Activated T-cell treated with anti-CD3 and anti-CD28 coated beads for 48 hours (primary cell): ENCODE measurements around the gene ZBTB7B.

Source experiments
- DNase-seq: peaks from one replicate; pipeline ENCODE4 v3.0.0-alpha.2; 2020; ENCODE audit warnings: low read depth

ZBTB7B gene

DNA sequence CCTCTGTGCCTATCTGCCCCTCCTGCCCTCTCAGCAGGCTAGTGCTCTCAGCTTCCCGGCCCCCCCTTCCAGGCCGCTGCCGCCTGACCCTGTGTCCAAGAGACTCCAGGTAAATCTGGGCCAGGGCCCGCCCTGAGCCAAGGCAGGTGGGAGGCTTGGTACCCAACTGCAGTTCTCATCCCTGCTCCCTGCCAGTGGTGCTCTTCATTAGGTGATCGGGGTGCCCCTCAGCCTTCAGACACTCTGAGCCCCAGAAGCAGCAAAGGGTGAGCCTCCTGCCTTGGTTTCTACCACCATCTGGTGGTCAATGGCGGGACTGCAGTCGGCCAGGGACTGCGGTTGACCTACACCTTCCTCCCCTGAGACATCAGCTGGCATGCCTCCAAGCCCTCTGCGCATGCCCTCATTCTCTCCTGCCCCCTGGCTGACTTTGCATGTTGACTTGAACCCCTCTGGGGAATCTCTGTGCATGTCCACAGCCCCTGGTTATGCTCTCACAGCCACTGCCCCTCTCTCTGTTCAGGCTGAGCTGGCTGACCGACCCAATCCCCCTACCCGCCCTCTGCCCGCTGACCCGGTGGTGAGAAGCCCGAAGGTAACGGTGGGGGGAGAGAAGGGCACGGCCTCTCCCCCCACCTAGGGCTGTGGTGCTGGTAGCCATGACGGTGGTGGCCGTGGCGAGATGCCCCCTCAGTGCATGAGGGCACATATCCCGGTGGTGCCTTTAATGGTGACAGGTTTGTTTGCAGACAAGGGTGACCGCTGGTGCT lies 59.0 kb downstream of the ZBTB7B start:
- peak; percentile 91 for DNase-seq

DNA sequence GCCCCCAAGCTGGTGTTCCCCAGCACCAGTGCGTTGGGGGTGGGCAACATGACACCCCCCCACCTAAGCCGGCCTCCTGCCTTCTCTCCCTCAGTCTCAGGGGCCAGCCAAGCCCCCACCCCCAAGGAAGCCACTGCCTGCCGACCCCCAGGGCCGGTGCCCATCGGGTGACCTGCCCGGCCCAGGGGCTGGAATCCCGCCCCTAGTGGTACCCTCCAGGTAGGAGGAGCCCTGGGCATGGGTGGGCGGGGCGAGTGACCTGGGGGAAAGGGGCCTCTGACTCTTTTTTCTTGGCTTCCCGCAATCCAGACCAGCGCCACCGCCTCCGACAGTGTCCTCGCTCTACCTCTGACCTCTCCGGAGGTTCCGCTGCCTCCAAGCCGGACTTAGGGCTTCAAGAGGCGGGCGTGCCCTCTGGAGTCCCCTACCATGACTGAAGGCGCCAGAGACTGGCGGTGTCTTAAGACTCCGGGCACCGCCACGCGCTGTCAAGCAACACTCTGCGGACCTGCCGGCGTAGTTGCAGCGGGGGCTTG lies 59.6 kb downstream of the ZBTB7B start:
- DNase-seq, result no peak

DNA sequence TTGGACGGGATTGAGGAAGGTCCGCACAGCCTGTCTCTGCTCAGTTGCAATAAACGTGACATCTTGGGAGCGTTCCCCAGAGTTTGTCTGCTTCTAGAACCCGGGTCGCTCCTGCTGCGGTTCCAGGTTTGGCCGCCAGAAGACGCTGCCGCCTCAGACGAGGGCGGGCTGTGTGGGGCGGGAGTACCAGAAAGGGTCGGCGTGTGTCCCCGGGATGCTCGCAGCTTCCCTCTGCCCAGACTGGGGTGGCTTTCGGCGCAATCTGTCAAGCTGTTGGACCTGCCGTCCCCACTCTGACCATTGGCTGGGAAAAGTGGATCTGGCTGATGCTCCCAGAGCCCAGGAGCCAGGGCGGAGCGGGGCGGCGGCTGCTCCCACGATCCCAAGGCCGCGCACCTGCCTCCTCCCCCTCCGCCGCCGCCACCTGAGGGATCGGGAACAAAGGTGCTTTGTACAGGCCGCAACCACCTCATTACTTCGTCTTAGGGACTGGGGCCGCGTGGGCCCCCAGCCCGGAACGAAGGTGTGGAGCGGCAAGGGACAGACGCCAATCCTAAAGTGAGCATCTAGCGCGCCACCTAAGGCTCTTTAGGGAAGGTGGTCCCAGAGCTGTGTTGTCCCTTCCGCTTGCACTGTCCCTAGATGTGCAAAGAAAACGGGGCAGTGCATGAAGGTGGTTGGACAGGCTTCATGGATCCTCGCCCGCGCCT lies 60.3 kb downstream of the ZBTB7B start:
- peak; percentile 83 for DNase-seq

DNA sequence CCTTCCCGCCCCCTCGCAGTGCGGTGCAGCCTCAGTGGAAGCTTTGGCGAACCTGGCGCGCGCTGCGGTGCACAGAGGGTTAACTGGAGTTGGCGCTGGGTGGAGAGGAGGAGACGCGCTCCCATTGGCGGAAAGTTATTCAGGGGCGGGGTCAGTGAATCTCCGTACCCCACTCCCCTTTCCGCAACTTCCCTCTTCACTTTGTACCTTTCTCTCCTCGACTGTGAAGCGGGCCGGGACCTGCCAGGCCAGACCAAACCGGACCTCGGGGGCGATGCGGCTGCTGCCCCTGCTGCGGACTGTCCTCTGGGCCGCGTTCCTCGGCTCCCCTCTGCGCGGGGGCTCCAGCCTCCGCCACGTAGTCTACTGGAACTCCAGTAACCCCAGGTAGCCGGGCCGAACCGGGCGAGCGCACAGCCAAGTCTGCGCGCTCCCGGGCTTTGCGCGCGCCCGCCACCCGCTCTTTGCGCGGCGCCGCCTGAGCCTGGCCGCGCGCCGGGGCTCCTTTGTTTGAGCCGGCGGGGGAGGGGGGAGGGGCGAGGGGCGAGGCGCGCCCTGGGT lies 61.0 kb downstream of the ZBTB7B start, which contains the start of gene EFNA4:
TSS of gene EFNA4 (plus strand) at position 191 of the 561 bp plus-strand sequence. CDS start at position 275, 84 bp downstream.
- peak; percentile 78 for DNase-seq

DNA sequence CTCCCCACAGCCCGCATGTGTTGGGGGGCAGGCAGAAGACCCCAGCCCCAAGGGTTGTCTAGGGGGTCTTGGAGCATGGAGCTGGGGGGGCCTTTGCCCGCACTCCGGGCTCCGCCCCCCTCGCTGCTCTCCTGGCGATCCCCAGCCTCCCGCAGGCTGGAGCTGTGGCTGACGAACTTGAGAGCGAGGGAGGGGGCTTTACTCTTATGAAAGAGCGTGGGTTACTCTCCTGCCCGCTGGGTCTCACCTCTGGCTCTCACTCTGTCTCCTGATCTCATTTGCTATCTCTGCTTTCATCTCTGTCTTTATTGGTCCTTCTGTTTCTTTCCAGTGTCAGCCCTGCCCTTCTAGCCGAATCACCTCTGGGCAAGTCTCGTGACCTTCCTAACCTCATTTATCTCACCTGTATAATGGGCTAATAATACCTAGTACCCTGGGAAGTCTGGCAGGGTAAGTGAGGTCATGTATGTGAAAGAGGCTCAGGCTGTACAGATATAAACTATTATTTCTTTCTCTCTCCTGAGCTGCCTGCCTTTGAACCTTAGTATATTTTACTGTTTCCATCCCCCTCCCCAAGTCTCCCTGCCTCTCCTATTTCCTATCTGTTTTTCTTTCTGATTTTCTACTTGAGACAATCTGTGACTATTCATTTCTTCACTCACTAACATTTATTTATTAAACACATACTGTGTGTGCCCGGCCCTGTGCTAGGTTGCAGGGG lies 61.7 kb downstream of the ZBTB7B start:
- no peak for DNase-seq

DNA sequence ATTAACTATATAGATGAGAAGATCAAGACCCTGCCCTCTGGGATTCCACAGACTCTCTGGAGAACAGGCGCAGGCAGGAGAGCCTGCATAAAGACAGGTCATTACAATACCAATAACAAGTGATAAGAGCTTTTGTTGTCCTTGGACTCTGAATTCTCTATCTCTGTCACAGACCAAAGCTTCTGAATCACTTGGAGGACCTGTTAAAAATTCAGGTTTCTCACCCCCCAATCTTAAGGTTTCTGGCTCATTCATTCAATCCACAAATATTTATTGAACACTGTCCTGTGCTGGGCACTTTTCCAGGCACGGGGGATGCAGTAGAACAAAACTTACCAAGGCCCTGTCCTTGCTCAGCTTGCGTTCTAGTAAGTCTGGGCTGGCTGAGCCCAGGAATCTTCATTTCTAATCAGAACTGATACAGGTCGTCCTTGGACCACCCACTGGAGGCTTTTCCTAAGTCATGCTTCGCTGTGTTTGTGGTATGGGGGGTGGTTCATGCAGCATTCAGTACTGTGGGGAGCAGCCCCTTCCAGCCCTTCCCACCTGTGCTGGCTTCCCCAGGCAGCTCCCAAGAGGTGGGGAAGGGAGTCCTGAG lies 62.3 kb downstream of the ZBTB7B start:
- no peak for DNase-seq

DNA sequence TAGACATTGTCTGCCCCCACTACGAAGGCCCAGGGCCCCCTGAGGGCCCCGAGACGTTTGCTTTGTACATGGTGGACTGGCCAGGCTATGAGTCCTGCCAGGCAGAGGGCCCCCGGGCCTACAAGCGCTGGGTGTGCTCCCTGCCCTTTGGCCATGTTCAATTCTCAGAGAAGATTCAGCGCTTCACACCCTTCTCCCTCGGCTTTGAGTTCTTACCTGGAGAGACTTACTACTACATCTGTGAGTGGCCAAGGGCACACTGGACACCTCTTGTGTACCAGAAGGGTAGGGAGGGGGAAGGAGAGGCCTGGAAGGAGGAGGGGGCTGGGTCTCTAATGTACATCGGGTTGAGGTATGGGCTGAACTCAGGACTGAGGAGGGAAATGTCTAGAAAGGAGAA lies 64.2 kb downstream of the ZBTB7B start:
- DNase-seq, result no peak
